Caco-2 (cell line): ENCODE results near the gene HSPE1. TPM values are rescaled to one million over a fixed set of nuclear protein-coding genes. Genes with fewer than 3 reads are reported as not detected.
A peak's percentile ranks its signal among the peaks of the same experiment; 100 is the strongest.

Experiments
- BruUV-seq: library from RNA; stranded (reverse); fragments of 400-500 nt; replicated peaks from 2 replicates; lab custom pipeline; 2021; lab: Mats Ljungman, UMichigan
- CTCF ChIA-PET: fragments of 300-600 bp; sonication (Branson Sonifier 250); formaldehyde crosslinking; loops from one replicate; lab custom pipeline; 2022; ENCODE audit warnings: antibody characterized with exemption; lab: Charles Lee
- POLR2A ChIA-PET: fragments of 300-600 bp; sonication (Branson Sonifier 250); formaldehyde crosslinking; loops from one replicate; lab custom pipeline; 2022; ENCODE audit warnings: antibody characterized with exemption; lab: Charles Lee
- DNase-seq, 2 experiments: peaks; one replicate each; pipeline versions ENCODE4 v3.0.0 to v3.0.0-alpha.2; 2020 to 2022
- H3K27me3 ChIP-seq: replicated peaks from 2 replicates; pipeline ENCODE4 v1.6.0; 2011; ENCODE audit warnings: low read length; ENCODE audit not compliant: control insufficient read depth, insufficient read depth
- H3K36me3 ChIP-seq: 2 replicates; pipeline ENCODE4 v1.5.1; 2011; ENCODE audit warnings: low read length; ENCODE audit not compliant: control insufficient read depth, insufficient read depth
- H3K4me1 ChIP-seq: fragments of 250-450 bp; sonication (Bioruptor Pico); 2 replicates; pipeline ENCODE4 v1.5.1; 2020; ENCODE audit warnings: mild to moderate bottlenecking
- H3K4me3 ChIP-seq: 2 replicates; pipeline ENCODE4 v1.5.1; 2011; ENCODE audit warnings: low read depth, mild to moderate bottlenecking, control low read depth, low read length
- H3K9me3 ChIP-seq: fragments of 250-450 bp; sonication (Bioruptor Pico); 2 replicates; pipeline ENCODE4 v1.5.1; 2020; ENCODE audit warnings: mild to moderate bottlenecking, moderate library complexity
- H3K27ac Mint-ChIP-seq: one replicate; pipeline ENCODE4 v1.8.0; 2022; ENCODE audit warnings: mixed read lengths; ENCODE audit not compliant: unreplicated experiment
- H3K27me3 Mint-ChIP-seq: one replicate; pipeline ENCODE4 v1.8.0; 2022; ENCODE audit warnings: mixed read lengths; ENCODE audit not compliant: insufficient read depth, unreplicated experiment
- H3K36me3 Mint-ChIP-seq: one replicate; pipeline ENCODE4 v1.8.0; 2022; ENCODE audit warnings: mild to moderate bottlenecking, mixed read lengths; ENCODE audit not compliant: insufficient read depth, unreplicated experiment
- H3K4me1 Mint-ChIP-seq: one replicate; pipeline ENCODE4 v1.8.0; 2022; ENCODE audit warnings: low read depth, mixed read lengths; ENCODE audit not compliant: unreplicated experiment
- H3K4me3 Mint-ChIP-seq: one replicate; pipeline ENCODE4 v1.8.0; 2022; ENCODE audit warnings: mild to moderate bottlenecking, moderate library complexity, mixed read lengths; ENCODE audit not compliant: unreplicated experiment
- H3K9me3 Mint-ChIP-seq: one replicate; pipeline ENCODE4 v1.8.0; 2022; ENCODE audit warnings: mixed read lengths; ENCODE audit not compliant: unreplicated experiment
- intact Hi-C: fragments of 100-400 bp; cut with micrococcal nuclease; formaldehyde crosslinking; loops from one replicate; pipeline ENCODE4 v1.10.0; 2022; ENCODE audit not compliant: unreplicated experiment
- total RNA-seq: library from RNA; stranded (reverse); gene quantifications from 2 replicates; pipeline ENCODE4 v1.2.3, GENCODE V29; 2022
- TF ChIP-seq, protein P1 (sequence below), 2 experiments: fragments of 200-600 bp in 1 of 2; IDR thresholded peaks; 1 replicate in 1 of 2; 2 replicates in 1 of 2; pipeline versions ENCODE4 v1.5.1 to v1.8.0; 2011 to 2022; ENCODE audit warnings: antibody characterized with exemption in 1 of 2, control low read depth in 1 of 2, inconsistent platforms in 1 of 2, low read depth in 1 of 2, low read length in 1 of 2, mild to moderate bottlenecking in 1 of 2, moderate library complexity in 1 of 2; ENCODE audit not compliant: insufficient read depth in 1 of 2, severe bottlenecking in 1 of 2, unreplicated experiment in 1 of 2

HSPE1 gene
- total RNA-seq, 1 experiment from 2014 or later, result 340 TPM

GRCh38 chr2:197506658-197507057 lies 6.5 kb downstream of the HSPE1 start:
- H3K4me1 Mint-ChIP-seq, result peaks cover 7% of the 10 kb centered on the region

DNA sequence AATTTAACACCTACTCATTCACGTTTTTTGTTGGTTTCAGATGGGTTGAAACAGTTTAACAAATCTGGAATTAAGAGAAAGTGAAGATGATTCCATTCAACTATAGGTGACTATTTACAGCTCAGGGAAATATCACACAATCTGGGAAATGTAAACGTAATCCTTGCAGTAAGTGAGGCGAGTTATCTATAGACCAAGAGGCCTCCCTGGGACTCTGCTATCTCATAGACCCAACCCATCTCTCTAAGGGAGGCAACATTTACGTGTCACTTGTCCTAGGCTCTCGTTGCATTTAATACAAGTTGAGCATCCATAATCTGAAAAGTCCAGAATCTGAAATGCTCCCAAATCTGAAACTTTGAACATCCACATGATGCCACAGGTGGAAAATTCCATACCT lies 13.7 kb downstream of the HSPE1 start:
- no peaks in the 10 kb centered on the region for H3K9me3 Mint-ChIP-seq
- no peaks in the 10 kb centered on the region for H3K27me3 Mint-ChIP-seq
- intact Hi-C loops, result no loop called here
- no peak overlapping the region for H3K27ac Mint-ChIP-seq
- Histone ChIP-seq H3K9me3 (no peaks in the 10 kb centered on the region), H3K4me3 (no peak overlapping the region), H3K27me3 (no peaks in the 10 kb centered on the region), H3K36me3 (no peaks in the 10 kb centered on the region), H3K4me1 (peaks cover 15% of the 10 kb centered on the region)
- DNase-seq, result no peak
- peaks cover 9% of the 10 kb centered on the region for H3K4me1 Mint-ChIP-seq
- no TSS peak for BruUV-seq
- no peak overlapping the region for H3K4me3 Mint-ChIP-seq
- CTCF ChIA-PET, result no interaction called here
- TF ChIP-seq, protein P1, sequence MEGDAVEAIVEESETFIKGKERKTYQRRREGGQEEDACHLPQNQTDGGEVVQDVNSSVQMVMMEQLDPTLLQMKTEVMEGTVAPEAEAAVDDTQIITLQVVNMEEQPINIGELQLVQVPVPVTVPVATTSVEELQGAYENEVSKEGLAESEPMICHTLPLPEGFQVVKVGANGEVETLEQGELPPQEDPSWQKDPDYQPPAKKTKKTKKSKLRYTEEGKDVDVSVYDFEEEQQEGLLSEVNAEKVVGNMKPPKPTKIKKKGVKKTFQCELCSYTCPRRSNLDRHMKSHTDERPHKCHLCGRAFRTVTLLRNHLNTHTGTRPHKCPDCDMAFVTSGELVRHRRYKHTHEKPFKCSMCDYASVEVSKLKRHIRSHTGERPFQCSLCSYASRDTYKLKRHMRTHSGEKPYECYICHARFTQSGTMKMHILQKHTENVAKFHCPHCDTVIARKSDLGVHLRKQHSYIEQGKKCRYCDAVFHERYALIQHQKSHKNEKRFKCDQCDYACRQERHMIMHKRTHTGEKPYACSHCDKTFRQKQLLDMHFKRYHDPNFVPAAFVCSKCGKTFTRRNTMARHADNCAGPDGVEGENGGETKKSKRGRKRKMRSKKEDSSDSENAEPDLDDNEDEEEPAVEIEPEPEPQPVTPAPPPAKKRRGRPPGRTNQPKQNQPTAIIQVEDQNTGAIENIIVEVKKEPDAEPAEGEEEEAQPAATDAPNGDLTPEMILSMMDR (IDR thresholded peaks at IDR 0.05; ENCODE audit: insufficient read depth in 1 of 2, low read depth in 1 of 2, low read length in 1 of 2, severe bottlenecking in 1 of 2, unreplicated experiment in 1 of 2), result no peak
- H3K36me3 Mint-ChIP-seq, result peaks cover 11% of the 10 kb centered on the region
- POLR2A ChIA-PET, result interaction anchor here (0.7 to 0.8 kb wide), 2 partner anchors 10 to 14 kb away, joined by 3 to 4 read pairs; partner anchors contain the start of gene HSPD1

More at GRCh38 chr2:197506658-197507057, 6.5 kb downstream of the HSPE1 start:
- TF ChIP-seq, protein P1 (IDR thresholded peaks at IDR 0.05; ENCODE audit: insufficient read depth in 1 of 2, low read depth in 1 of 2, low read length in 1 of 2, severe bottlenecking in 1 of 2, unreplicated experiment in 1 of 2), result no peak
- Histone ChIP-seq H3K4me1 (peaks cover 16% of the 10 kb centered on the region), H3K27me3 (no peaks in the 10 kb centered on the region), H3K36me3 (peaks cover 4% of the 10 kb centered on the region), H3K4me3 (no peak overlapping the region), H3K9me3 (no peaks in the 10 kb centered on the region)
- H3K36me3 Mint-ChIP-seq, result peaks cover 40% of the 10 kb centered on the region
- no peak for DNase-seq
- intact Hi-C loops, result no loop called here
- no peaks in the 10 kb centered on the region for H3K27me3 Mint-ChIP-seq
- H3K9me3 Mint-ChIP-seq, result no peaks in the 10 kb centered on the region
- ChIA-PET POLR2A (no interaction called here), CTCF (no interaction called here)
- H3K27ac Mint-ChIP-seq, result no peak overlapping the region
- no TSS peak for BruUV-seq
- H3K4me3 Mint-ChIP-seq, result no peak overlapping the region

- H3K4me1 ChIP-seq, result peaks cover 15% of the 10 kb centered on the region
- Mint-ChIP-seq H3K4me3 (peak overlapping the region; percentile 95), H3K27me3 (no peaks in the 10 kb centered on the region), H3K36me3 (peaks cover 12% of the 10 kb centered on the region), H3K27ac (peak overlapping the region; percentile 91), H3K4me1 (peaks cover 9% of the 10 kb centered on the region), H3K9me3 (no peaks in the 10 kb centered on the region)
- CTCF ChIA-PET, result no interaction called here
- BruUV-seq, result no TSS peak
- intact Hi-C loops, result loop anchor here (5.0 kb wide), 2 partner anchors 77 to 193 kb away; partner anchors contain the start of genes MARS2 and SF3B1
- peak overlapping the region; percentile 99 for H3K4me3 ChIP-seq
- no peaks in the 10 kb centered on the region for H3K27me3 ChIP-seq
- POLR2A ChIA-PET, result interaction anchor here (3.5 kb wide), 1 partner anchor 15 kb away, joined by 36 read pairs; the partner anchor contains the start of genes HSPD1 and HSPE1
- no peaks in the 10 kb centered on the region for H3K36me3 ChIP-seq
- TF ChIP-seq, protein P1 (IDR thresholded peaks at IDR 0.05; ENCODE audit: insufficient read depth in 1 of 2, low read depth in 1 of 2, low read length in 1 of 2, severe bottlenecking in 1 of 2, unreplicated experiment in 1 of 2), result no peak
- no peaks in the 10 kb centered on the region for H3K9me3 ChIP-seq
- DNase-seq, result no peak
These were observed 14.6 kb downstream of the HSPE1 start for GRCh38 chr2:197514754-197515153.
